SK-N-SH (cell line): ENCODE measurements around the gene EPB41L4B.

Source experiments
- CTCF ChIP-seq: fragments of 200-600 bp; sonication (generic); IDR thresholded peaks from 2 replicates; pipeline ENCODE4 v1.6.1; 2017; ENCODE audit warnings: antibody characterized with exemption, mild to moderate bottlenecking, moderate library complexity
- EZH2phosphoT487 ChIP-seq: fragments of 200-600 bp; sonication (generic); IDR thresholded peaks from 2 replicates; pipeline ENCODE4 v1.6.1; 2017; ENCODE audit warnings: low read depth, mixed run types, mild to moderate bottlenecking, antibody characterized with exemption, moderate library complexity, borderline replicate concordance
- GABPA ChIP-seq: IDR thresholded peaks from 2 replicates; pipeline ENCODE4 v1.4.0; 2012; ENCODE audit warnings: low read depth, mild to moderate bottlenecking
- MXI1 ChIP-seq: IDR thresholded peaks from 2 replicates; pipeline ENCODE4 v1.6.1; 2012; ENCODE audit warnings: mild to moderate bottlenecking, low read depth, low read length, improper control_type of control experiment
- NFIC ChIP-seq: IDR thresholded peaks from 2 replicates; pipeline ENCODE4 v1.4.0; 2012; ENCODE audit warnings: borderline replicate concordance
- PBX3 ChIP-seq: IDR thresholded peaks from 2 replicates; pipeline ENCODE4; 2012
- POLR2AphosphoS5 ChIP-seq: IDR thresholded peaks from 2 replicates; pipeline ENCODE4 v1.6.1; 2012; ENCODE audit warnings: low read depth, low read length
- RAD21 ChIP-seq: IDR thresholded peaks from 2 replicates; pipeline ENCODE4 v1.6.1; 2012; ENCODE audit warnings: mild to moderate bottlenecking, low read length
- RCOR1 ChIP-seq: fragments of 150-350 bp; IDR thresholded peaks from 2 replicates; pipeline ENCODE4 v1.6.1; 2017; ENCODE audit warnings: antibody characterized with exemption, low read length
- REST ChIP-seq: IDR thresholded peaks from 2 replicates; pipeline ENCODE4 v1.6.1; 2012; ENCODE audit warnings: mild to moderate bottlenecking, low read depth, low read length, moderate library complexity
- RFX5 ChIP-seq: IDR thresholded peaks from 2 replicates; pipeline ENCODE4 v1.6.1; 2012; ENCODE audit warnings: mild to moderate bottlenecking, improper control_type of control experiment, low read length
- TAF1 ChIP-seq: IDR thresholded peaks from 2 replicates; pipeline ENCODE4 v1.6.1; 2012; ENCODE audit warnings: low read depth, mild to moderate bottlenecking, low read length, moderate library complexity, borderline replicate concordance
- USF2 ChIP-seq: fragments of 150-350 bp; IDR thresholded peaks from 2 replicates; pipeline ENCODE4 v1.6.1; 2017; ENCODE audit warnings: antibody characterized with exemption, low read length, low read depth, borderline replicate concordance

GRCh38 chr9:109232449-109233237 is 88.2 kb downstream of the EPB41L4B start:
- TF ChIP-seq USF2 (no peak), REST (no peak), CTCF (no peak), MXI1 (no peak), PBX3 (peak; percentile 26; the same call in 1 of the 2 replicates), EZH2phosphoT487 (no peak), TAF1 (no peak), GABPA (no peak), POLR2AphosphoS5 (no peak), NFIC (no peak), RCOR1 (no peak), RFX5 (no peak), RAD21 (no peak)
